GM19035 (cell line): ENCODE measurements around the gene MUC13.
"Not testable (repeated sequence)": the region's sequence is repeated elsewhere in the genome, so short reads cannot be mapped to it uniquely, and the experiment has no call there.

ENCODE experiments used
- ATAC-seq: cut with Tn5 transposase; IDR thresholded peaks from one replicate; pipeline ENCODE4 v1.9.1; 2021; ENCODE audit not compliant: unreplicated experiment

MUC13 gene, protein sequence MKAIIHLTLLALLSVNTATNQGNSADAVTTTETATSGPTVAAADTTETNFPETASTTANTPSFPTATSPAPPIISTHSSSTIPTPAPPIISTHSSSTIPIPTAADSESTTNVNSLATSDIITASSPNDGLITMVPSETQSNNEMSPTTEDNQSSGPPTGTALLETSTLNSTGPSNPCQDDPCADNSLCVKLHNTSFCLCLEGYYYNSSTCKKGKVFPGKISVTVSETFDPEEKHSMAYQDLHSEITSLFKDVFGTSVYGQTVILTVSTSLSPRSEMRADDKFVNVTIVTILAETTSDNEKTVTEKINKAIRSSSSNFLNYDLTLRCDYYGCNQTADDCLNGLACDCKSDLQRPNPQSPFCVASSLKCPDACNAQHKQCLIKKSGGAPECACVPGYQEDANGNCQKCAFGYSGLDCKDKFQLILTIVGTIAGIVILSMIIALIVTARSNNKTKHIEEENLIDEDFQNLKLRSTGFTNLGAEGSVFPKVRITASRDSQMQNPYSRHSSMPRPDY

DNA sequence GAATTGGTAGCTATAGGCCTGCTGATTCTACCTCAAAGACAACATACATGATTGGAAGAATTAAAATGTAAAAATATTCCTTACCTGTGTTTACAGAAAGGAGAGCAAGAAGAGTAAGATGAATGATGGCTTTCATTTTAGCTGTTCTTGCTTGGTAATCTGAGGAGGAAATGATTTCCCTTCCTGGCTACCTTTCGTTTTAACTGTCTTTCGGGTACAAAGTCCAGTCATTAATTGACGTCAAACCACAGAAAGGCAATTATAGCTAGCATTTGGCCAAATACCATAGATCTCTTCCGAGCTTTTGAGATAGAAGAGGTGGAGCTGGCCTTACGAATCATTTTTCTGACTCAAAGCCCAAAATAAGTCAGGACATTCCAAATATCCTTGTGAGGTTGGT lies at the start of gene MUC13:
Gene MUC13, minus strand, starts transcription at position 175 of the 400 bp plus-strand sequence. Its CDS starts 39 bp downstream, at position 136.
- no peak for ATAC-seq

DNA sequence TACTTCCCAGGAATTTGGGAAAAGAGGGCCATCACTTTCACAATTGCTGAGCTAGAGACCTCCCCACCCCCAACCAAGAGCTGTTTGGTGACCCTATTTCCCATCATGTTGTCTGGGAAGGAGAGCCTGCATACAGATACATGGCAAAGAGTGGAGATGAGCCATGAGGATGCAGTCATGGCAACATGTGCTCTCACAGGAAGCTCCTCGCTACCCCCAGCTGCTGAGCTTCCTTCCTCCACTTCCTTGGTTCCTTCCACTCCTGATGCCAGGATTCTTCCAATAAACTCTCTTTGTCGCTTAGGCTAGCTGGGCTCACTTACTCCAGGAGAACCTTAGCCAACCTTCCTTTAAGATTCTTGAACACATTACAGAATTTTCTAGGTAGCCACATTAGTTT lies 48.3 kb upstream of the MUC13 start:
- ATAC-seq = no peak

DNA sequence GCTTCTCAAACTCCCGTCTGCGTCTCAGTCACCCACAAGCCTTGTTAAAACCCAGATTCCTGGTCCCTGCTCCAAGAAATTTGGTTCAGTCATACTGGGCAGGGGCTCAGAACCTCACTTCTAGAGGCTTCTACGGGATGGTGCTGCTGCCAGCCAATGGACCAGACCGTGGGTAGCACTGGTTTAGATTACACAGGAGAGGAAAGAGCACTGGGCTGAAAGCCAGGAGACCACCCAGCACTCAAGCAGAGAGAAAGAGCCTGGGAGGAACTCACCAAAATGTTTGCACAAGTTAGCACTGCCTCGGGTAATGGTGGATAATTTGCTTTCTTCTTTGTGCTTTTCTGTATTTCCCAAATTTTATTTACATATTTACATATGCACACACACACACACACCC lies 46.9 kb upstream of the MUC13 start:
- no peak for ATAC-seq

DNA sequence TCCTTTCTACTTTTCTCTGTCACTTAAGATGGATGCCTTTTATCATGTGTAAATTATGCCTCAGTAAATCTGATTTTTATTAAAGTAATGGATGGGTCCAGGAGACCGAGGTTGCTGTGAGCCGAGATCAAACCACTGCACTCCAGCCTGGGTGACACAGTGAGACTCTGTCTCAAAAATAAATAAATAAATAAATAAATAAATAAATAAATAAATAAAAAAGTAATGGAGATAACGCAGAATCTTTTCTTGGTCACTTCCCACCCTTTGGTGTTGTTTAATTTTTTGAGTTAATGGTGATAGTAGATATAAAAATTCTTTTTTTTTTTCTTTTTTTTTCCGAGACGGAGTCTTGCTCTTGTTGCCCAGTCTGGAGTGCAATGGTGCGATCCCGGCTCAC lies 44.1 kb upstream of the MUC13 start:
- ATAC-seq = no peak

DNA sequence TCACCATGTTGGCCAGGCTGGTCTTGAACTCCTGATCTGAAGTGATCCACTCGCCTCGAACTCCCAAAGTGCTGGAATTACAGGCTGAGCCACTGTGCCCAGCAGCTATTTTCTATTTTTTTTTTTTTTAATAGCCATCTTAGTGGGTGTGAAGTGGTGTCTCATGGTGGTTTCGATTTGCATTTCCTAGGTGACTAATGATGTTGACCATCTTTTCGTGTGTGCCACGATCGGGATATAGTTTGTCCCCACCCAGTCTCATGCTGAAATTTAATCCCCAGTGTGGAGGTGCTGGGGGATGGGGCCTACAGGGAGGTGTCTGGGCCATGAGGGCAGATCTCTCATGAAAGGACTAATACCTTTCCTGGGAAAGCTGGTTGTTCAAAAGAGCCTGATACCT lies 41.8 kb upstream of the MUC13 start:
- ATAC-seq = no peak

DNA sequence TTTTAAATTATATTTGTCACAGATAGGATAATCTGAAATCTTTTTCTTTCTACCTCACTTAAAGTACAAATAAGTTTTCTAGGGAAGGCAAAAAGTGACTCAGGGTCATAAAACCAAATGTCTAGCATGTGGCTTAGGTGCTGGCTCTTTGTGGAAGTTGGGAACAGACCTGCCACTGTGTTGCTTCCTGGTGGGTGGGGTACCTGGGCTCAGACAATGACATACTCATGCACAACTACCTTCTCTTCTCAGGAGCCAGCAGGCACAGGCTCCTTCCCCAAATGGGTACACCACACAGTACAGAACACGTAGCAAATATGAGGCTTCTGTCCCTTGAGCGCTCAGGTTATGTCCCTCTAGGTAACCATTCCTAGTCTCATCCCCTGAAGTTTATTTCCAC lies 40.1 kb upstream of the MUC13 start:
- no peak for ATAC-seq

DNA sequence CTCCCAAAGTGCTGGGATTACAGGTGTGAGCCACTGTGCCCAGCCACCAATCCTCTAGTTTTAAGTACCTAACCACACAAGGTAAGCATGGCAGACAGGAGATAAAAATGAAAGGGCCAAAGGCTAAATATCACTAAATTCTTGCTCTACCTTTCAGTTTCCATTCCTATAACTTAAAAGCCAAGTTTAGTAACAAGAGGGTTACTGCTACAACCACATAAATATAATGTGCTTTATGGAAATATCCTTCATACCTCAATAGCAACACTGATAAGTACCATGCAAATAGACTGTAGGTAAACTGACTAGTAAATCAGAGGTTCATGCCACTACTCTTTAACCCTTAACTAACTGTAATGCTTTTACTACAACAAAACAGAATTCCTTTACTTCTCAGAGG lies 38.7 kb upstream of the MUC13 start:
- ATAC-seq = no peak

DNA sequence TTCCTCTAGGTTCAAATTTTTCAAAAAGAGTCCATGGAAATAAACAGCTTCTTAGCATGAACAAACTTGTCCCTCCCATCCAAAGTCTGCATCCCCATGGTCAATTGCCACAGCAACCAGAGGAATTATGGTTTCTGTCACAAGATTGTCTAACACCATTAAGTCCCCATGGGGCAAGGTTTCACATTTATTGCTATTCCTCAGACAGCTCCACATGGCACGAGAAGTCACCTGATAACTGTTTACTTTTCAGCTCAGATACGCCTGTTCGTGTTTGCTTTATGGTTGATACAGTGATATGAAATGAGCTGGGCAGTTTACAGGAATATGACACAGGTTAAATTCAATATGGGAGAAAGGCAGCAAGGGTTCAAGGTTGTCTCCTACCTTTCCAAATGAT lies 37.9 kb upstream of the MUC13 start:
- no peak for ATAC-seq

DNA sequence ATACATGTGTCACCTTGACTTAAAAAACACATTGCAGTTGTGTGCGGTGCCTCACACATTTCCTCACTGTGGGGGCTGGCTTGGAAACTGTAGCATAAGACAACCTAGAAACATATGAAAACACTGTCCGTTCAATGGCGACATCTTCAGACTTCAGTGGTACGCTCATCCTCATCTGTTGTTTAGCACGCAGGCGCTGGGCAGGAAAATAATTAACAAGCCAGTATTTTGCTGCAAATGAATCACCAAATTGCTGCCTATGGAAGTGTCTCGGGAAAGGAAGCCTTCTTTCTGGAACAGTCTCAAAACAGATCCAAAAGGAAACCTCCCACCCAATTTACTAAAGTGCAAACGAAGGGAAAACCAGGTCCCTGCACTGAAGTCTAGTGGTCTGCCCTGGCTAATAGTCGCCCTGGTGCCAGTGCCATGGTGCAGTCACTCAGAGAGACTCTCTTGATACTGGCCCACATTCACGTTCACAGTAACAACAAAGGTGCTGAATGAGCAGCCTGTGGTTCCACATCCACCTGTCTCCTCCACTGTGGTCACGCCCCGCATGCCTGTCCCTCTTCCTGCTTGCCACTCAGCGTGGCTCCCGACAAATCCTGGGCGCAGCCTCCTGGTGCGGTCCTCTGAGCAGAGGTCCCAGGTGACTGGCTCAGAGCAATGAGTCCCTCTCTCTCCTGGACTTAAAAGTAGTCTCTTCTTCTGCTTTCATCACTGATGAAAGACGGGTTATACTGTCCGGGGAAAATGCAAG lies 35.6 kb upstream of the MUC13 start:
- no peak for ATAC-seq

DNA sequence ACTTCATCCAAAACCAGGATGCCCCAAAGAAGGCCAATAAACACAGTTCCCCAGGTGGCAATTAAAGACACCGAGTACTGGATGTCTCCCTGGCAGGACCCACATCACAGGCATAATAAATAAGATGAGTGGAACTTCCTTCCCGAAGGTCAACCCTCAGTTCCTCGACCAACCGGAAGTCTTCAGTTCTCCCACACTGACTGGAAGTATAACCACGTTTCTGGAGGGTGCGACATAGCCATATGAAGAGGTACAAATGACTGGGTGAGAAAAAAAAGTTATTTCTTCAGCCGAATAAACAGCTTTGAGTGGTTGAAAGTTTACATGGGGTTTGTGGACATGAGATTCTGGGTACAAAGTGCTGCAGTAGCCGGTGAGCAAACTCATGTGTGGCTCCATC lies 34.6 kb upstream of the MUC13 start:
- no peak for ATAC-seq

DNA sequence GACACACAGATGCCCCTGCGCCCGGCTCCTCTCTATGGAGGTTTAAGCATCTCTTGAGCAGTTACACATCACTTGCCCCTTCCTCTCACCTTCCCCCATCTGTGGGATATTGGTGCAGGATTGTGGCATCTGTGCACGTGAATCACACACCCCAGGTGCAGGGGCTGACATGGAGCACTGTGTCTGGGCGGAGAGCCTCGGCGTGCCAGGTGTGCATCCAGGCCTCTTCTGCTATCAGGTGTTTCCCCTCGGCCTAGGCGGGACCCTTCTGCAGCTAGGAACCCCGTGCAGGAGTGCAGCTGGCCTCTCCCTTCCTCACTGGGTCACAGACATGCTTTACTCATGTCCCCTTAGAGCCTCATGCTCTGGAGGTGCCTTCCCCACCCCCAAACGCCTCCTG lies 33.4 kb upstream of the MUC13 start:
- ATAC-seq = no peak

DNA sequence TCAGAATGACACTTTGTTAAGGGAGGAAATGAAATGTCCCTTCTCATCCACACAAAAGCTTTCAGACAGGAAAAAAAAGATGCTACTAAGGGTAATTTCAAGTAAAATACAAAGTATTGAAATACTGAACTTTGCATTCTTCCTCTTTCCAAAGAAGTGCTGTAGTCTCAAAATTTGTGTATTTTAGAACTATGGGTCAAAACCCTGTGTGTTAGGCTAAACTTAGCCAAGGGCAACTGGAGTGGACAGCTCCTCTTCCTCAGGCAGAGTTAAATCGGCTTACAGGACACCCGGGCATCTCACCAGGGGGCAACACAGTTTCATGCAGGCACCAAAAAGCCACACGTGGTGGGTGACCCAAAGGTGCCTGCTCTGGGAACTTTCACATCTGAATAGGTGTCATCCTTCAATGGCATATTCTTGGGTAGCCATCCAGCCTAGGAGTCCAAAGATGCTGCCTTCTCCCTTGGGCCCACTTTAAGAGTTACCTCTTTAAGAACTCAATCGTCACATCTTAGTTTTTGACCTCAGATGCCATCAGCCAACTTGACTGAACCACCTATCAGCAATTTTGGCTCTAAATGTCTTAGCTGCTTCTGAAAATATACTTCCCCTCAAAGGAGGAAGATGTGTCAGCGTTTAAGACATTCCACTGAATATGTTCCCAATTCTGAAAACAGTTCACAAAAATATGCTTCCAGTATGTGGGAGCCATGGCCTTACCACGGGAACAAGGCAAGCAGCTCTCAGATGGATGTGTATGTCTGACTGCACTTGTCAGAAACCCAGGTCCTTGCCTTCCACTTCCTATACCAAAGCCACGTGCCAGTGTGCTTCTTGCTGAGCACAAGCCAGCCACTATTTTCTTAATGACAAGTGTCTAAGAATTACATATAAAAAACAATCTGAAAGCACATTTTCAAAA lies 32.2 kb upstream of the MUC13 start:
- ATAC-seq = no peak

DNA sequence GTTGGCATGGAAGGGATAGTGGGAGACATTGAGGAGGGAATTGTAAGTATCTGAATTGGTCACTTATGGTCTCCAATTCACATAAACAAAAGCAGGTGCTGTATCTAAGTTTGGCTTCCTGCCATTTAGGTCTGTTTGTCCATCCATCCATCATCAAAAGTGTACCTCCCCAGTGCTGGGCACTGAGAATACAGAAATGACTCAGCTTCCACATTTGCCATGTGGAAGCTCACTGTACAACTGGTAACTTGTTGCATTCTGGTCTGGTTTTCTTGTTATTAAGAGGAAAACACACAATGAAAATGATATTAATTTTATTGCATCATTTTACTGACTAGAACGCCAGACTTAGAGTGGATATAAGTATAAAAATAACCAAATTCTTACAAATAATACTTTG lies 30.9 kb upstream of the MUC13 start:
- no peak for ATAC-seq

DNA sequence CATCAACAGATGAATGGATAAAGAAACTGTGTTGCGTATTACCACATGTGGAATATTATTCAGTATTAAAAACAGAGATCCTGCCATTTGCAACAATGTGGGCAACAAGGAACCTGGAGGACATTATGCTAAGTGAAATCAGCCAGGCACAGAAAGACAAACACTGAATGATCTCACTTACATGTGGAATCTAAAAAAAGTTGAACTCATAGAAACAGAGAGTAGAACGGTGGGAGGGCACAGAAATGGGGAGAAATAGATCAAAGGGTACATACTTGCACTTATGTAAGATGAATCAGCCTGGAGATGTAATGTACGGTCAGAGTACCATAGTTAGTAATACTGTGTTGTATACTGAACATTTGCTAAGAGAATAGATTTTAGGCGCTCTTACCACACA lies 29.8 kb upstream of the MUC13 start:
- ATAC-seq = no peak

DNA sequence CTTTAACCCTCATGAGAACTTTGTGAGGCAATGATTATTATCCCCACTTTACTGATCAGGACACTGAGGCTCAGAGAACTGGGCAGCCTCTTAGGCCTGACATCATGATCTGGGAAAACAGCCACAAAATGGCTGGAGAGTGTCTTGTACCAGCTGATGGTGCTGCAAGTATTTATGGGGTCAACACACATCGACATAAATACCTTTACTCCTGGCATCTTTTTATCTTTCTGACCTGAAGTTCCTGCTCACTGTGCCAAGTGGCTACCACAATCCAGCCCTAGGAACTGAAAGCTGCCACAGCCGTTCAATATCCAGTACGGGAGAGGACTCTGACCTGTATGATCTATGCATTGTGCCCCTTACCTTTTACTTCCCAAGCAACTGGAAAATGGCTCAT lies 29.2 kb upstream of the MUC13 start:
- no peak for ATAC-seq

DNA sequence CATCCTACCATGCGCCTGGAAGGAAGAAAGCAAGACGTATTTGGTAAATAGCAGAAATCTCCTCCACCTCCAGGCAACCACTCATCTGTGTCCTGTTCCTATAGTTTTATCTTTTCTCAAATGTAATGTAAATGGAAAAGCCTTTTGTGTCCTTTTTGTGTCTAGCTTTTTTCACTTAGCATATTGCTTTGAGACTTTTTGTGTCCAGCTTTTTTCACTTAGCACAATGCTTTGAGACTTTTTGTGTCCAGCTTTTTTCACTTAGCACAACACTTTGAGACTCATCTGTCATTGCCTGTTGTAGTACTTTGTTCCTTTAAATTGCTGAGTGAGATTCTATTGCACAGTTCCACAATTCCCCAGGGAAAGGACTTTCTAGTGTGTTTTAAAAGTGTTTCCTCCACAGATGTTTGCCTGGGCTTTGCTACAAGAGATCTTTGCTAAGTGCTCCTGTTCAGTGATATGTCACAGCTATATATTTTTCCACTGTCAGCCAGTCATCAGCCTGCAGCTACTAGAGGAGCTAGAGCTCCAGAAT lies 27.9 kb upstream of the MUC13 start:
- no peak for ATAC-seq

DNA sequence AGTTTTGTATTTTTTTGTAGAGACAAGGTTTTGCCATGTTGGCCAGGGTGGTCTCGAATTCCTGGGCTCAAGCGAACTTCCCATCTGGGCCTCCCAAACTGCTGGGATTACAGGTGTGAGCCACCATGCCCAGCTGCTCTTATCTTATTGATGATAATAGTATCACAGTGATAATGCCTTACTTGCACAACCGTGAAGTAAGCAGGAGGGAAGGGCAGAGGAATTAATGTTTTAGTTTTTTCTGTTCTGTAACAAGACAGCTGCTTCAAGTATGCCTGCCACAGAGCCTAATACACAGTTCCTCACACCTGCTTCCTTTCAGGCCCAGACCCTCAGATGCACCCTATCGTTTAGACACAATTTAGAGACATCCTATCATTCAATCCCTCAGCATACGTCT lies 26.1 kb upstream of the MUC13 start:
- ATAC-seq = no peak

DNA sequence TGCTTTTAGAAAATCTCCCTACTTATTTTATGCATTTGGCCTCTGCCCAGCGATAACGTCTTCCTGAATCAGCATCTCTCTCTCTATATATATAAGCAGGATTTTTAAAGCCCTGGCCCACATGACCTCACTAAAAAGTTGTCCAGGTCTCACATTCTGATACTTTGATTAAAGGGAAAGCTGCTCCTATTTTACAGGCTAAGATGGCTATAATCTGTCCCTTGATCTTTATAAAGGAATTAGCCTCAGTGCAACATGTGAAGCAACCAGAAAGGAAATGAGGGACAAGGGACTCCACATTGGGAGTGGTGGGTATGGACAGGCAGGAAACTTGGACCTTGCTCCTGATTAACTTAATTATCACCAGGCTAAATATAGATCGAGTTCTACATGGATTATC lies 25.6 kb upstream of the MUC13 start:
- ATAC-seq = no peak

DNA sequence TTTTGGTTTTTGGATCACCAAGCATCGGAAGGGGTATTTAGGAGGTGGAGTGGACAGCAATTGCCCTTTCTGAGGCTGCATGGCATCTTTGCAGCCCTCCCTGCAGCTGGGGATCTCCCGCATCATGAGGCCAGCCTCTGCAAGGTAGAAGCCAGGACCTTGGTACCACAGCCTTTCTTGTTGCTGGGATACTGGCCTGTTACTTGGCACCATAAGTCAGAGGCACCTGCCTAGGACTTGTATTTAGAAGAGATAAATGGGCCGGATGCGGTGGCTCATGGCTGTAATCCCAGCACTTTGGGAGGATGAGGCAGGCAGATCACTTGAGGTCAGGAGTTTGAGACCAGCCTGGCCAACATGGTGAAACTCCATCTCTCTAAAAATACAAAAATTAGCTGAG lies 23.4 kb upstream of the MUC13 start:
- not testable (repeated sequence) for ATAC-seq

DNA sequence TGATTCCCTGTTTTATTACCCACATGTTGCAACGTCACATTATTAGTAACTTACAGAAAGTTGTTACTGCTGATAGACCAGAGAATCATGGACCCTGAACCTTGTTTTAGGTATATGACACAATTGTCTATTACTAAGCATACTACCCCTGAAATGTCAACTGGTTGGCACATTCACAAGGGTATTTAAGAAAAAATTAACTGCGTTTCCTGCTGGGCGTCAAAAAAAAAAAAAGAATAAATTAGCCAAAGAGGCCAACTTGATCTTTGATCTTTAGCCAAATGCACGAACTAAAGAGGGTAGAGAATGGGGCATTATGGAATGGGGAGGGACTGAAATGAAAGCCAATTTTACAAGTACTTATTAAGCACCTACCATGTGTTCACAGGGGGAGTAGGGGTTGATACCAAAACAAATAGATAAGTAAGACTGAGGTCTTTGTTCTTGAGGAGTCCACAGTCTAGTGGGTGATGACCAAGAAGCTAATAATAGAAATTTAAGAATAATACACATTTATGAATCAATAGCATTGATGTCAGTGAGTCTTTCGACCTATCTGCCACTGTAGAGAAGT lies 17.8 kb upstream of the MUC13 start:
- ATAC-seq = no peak
